IPS DF 6.9 (cell line): Measurements from ENCODE around the gene DECR2.

ENCODE experiments used
- DNase-seq: peaks from one replicate; pipeline ENCODE4 v3.0.0-alpha.2; 2013; ENCODE audit warnings: low read depth, low spot score
- H3K27ac ChIP-seq: one replicate; pipeline ENCODE4 v1.5.1; 2013; ENCODE audit warnings: low read length, control low read depth
- H3K27me3 ChIP-seq: 2 replicates; pipeline ENCODE4 v1.6.1; 2013; ENCODE audit warnings: mild to moderate bottlenecking, low read length; ENCODE audit not compliant: control insufficient read depth, insufficient read depth
- H3K36me3 ChIP-seq: 2 replicates; pipeline ENCODE4 v1.6.1; 2013; ENCODE audit warnings: low read length; ENCODE audit not compliant: control insufficient read depth, insufficient read depth
- H3K4me1 ChIP-seq: 2 replicates; pipeline ENCODE4 v1.6.1; 2013; ENCODE audit warnings: low read length; ENCODE audit not compliant: control insufficient read depth, insufficient read depth
- H3K4me3 ChIP-seq: 2 replicates; pipeline ENCODE4 v1.5.1; 2013; ENCODE audit warnings: mild to moderate bottlenecking, low read length
- H3K9me3 ChIP-seq: 2 replicates; pipeline ENCODE4 v1.6.1; 2013; ENCODE audit warnings: low read length, inconsistent platforms; ENCODE audit not compliant: control insufficient read depth, insufficient read depth
- WGBS: extraction: QIAGEN DNeasy Blood & Tissue Kit; methylation state at CpG from one replicate; pipeline ENCODE4 v1.1.7; 2013; ENCODE audit warnings: mixed read lengths, missing lambda C conversion rate; ENCODE audit not compliant: insufficient read length, insufficient coverage; 5-methylcytosine and 5-hydroxymethylcytosine counted together

The DECR2 gene, protein sequence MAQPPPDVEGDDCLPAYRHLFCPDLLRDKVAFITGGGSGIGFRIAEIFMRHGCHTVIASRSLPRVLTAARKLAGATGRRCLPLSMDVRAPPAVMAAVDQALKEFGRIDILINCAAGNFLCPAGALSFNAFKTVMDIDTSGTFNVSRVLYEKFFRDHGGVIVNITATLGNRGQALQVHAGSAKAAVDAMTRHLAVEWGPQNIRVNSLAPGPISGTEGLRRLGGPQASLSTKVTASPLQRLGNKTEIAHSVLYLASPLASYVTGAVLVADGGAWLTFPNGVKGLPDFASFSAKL

DNA sequence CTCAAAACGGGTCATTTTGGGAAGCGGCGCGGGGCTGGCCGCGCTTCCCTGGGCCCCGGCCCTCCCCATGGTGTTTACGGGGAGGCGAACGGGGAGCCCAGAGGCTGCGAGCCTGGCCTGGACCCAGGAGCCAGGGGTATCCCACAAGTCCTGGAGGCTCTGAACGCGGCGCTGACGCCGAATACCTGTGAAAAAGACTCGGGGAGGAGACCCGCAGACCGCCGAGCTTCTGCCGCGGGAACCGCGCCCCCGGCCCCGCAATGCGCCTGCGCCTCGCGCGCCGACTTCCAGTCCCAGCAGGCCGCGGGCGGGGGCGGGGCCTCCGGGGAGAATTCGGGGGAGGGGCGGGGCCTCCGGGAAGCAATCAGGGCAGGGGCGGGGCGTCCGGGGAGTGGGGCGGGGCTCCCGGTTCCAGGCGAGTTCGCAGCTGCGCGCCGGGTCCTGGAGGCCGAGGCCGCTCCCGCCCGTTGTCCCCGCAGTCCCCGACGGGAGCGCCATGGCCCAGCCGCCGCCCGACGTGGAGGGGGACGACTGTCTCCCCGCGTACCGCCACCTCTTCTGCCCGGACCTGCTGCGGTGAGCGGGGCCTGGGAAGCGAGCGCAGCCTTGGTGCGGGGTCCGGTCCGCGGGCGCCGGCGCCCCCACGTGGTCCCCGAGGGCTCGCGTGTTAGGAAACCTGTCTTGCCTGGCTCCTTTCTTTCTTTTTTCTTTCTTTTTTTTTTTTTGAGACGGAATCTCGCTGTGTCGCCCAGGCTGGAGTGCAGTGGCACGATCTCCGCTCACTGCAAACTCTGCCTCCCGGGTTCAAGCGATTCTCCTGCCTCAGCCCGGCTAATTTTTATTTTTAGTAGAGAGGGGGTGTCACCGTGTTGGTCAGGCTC, at the start of gene DECR2:
Gene DECR2 (plus strand): TSS at position 418 of the 881 bp plus-strand sequence. CDS start 79 bp downstream, at position 497.
- Histone ChIP-seq H3K4me1 (peaks cover 4% of the 10 kb centered on the region; the same call in 1 of the 2 replicates), H3K4me3 (peak within 1 kb of the TSS; percentile 96), H3K9me3 (no peaks in the 10 kb centered on the region), H3K36me3 (peaks cover 15% of the 10 kb centered on the region), H3K27me3 (no peaks in the 10 kb centered on the region), H3K27ac (no peak within 1 kb of the TSS)
- WGBS: no CpG with 5 or more reads among the region's 91 CpGs
- no peak for DNase-seq

GRCh38 chr16:352547-353403, 48.9 kb upstream of the DECR2 start, which contains the start of gene AXIN1:
Gene AXIN1, minus strand, starts transcription at chr16:352723. Its CDS starts 5,698 bp downstream, at chr16:347025.
- H3K9me3 ChIP-seq: no peaks in the 10 kb centered on the region
- WGBS: no CpG with 5 or more reads among the region's 113 CpGs
- H3K27ac ChIP-seq: no peak within 1 kb of the TSS

GRCh38 chr16:353404-354290, 48.0 kb upstream of the DECR2 start:
- H3K4me3 ChIP-seq: peak overlapping the region; percentile 41; the same call in 1 of the 2 replicates
- DNase-seq: no peak

More at GRCh38 chr16:352547-353403, 48.9 kb upstream of the DECR2 start, which contains the start of gene AXIN1:
- no peaks in the 10 kb centered on the region for H3K27me3 ChIP-seq
- no peaks in the 10 kb centered on the region for H3K4me1 ChIP-seq
- no peaks in the 10 kb centered on the region for H3K36me3 ChIP-seq
- peak within 1 kb of the TSS; percentile 75 for H3K4me3 ChIP-seq
- DNase-seq: peak; percentile 66

GRCh38 chr16:354291-354881, 47.3 kb upstream of the DECR2 start:
- H3K9me3 ChIP-seq: no peaks in the 10 kb centered on the region
- no peak for DNase-seq
- H3K27ac ChIP-seq: no peak overlapping the region
- no peak overlapping the region for H3K4me3 ChIP-seq
- no peaks in the 10 kb centered on the region for H3K4me1 ChIP-seq
- no peaks in the 10 kb centered on the region for H3K36me3 ChIP-seq
- no CpG with 5 or more reads among the region's 12 CpGs for WGBS
- no peaks in the 10 kb centered on the region for H3K27me3 ChIP-seq

More at GRCh38 chr16:353404-354290, 48.0 kb upstream of the DECR2 start:
- Histone ChIP-seq H3K4me1 (no peaks in the 10 kb centered on the region), H3K9me3 (no peaks in the 10 kb centered on the region), H3K27me3 (no peaks in the 10 kb centered on the region), H3K27ac (no peak overlapping the region), H3K36me3 (no peaks in the 10 kb centered on the region)
- no CpG with 5 or more reads among the region's 25 CpGs for WGBS

DNA sequence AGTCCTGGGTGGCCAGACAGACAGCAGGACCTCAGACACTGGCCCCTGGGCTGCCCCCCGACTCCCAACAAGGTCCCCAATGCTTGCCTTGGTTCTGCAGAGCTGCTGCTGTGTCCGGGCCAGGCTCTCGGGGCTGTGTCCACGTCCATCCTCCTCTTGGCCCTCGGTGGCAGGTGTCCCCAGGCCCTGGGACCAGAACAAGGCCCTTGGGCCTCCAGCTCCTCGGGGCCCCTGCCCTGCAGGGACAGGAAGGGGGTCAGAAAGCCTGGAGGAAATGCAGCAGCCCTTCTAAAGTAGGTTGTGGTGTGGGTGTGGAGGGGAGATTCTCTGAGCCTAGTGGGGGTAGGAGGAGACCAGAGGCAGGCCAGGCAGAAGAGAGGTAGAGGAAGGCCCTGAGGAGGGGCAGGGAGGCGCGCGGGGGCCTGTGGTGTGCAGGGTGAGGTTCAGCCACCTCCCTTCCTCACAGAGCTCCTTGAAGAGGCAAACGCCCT, 46.7 kb upstream of the DECR2 start:
- no peak for DNase-seq
- Histone ChIP-seq H3K36me3 (no peaks in the 10 kb centered on the region), H3K27ac (no peak overlapping the region), H3K4me3 (no peak overlapping the region), H3K4me1 (no peaks in the 10 kb centered on the region; the same call in 1 of the 2 replicates), H3K9me3 (no peaks in the 10 kb centered on the region), H3K27me3 (no peaks in the 10 kb centered on the region)
- no CpG with 5 or more reads among the region's 10 CpGs for WGBS

DNA sequence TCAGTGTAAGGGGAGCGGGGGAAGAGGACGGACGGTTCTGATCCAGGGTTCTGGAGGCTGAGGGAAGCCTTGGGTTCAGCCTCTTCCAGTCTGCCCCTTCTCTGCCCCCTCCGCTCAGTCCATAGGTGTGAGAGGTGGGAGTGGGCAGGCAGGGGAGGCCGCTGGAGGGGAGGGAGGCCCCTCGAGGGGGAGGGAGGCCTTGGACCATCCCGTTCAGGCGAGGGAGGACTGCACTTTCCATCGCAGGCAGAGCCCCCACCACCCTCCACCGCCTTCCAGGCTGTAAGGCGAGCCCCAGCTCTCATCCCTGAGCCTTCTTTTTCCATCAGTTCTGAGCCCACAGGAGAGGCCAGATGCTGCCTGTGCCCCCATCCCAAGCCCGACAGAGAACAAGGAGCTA, 44.9 kb upstream of the DECR2 start:
- H3K4me3 ChIP-seq: no peak overlapping the region
- H3K27ac ChIP-seq: no peak overlapping the region
- no peaks in the 10 kb centered on the region for H3K9me3 ChIP-seq
- no peak for DNase-seq
- no peaks in the 10 kb centered on the region; the same call in 1 of the 2 replicates for H3K36me3 ChIP-seq
- H3K27me3 ChIP-seq: no peaks in the 10 kb centered on the region
- WGBS: no CpG with 5 or more reads among the region's 12 CpGs
- no peaks in the 10 kb centered on the region; the same call in 1 of the 2 replicates for H3K4me1 ChIP-seq

DNA sequence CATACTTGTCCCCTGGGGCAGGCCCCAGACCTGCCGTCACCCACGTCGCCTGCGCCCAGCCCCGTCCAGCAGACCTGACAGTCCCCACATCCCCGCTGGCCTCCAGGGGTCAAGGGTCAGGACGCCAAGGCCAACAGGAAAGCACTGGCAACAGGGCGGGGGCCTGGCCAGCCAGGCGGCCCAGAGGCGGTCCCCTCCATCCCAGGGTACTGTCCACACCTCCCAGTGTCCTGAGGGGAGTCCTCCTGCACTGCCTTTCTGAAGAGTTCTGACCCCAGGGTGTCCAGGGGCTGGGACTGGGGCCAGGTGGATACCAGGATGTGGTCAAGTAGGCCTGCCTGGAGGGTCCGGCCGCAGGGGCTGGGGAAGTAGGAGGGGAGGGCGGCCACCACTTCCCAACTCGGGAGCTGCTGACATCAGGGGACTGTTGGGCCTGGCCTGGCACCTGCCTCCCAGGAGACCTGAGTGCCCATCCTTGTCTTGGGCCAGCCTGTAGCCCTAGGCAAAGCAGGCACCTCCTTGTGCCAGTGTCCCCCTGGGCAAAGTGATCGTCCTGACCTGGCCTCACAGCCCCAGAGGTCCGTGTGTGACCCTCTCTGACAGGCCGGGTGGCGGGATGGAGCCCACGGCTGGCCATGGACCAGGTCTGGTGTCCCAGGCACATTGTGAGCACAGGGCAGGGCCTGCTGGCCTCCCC, 42.5 kb upstream of the DECR2 start:
- Histone ChIP-seq H3K9me3 (no peaks in the 10 kb centered on the region), H3K4me3 (no peak overlapping the region), H3K36me3 (no peaks in the 10 kb centered on the region; the same call in 1 of the 2 replicates), H3K27ac (no peak overlapping the region), H3K4me1 (peaks cover 2% of the 10 kb centered on the region; the same call in 1 of the 2 replicates), H3K27me3 (no peaks in the 10 kb centered on the region)
- DNase-seq: no peak
- no CpG with 5 or more reads among the region's 19 CpGs for WGBS

- DNase-seq: no peak
- Histone ChIP-seq H3K27ac (no peak overlapping the region), H3K4me1 (peaks cover 2% of the 10 kb centered on the region; the same call in 1 of the 2 replicates), H3K36me3 (no peaks in the 10 kb centered on the region; the same call in 1 of the 2 replicates), H3K4me3 (no peak overlapping the region), H3K9me3 (no peaks in the 10 kb centered on the region), H3K27me3 (no peaks in the 10 kb centered on the region)
- no CpG with 5 or more reads among the region's 47 CpGs for WGBS
Measured at GRCh38 chr16:359871-360697, 41.6 kb upstream of the DECR2 start.
